Urothelium cell line (cell line): ENCODE data around the gene ABCF2.

Experiments used
- DNase-seq: peaks from one replicate; pipeline ENCODE4 v3.0.0; 2011; ENCODE audit warnings: low spot score, mixed read lengths
- FAIRE-seq: peaks from 2 replicates; lab custom pipeline; 2011; peaks lifted over from hg19 to GRCh38; lab: Jason Lieb, UNC

ABCF2 gene

GRCh38 chr7:151242159-151243044, 15.4 kb upstream of the ABCF2 start:
- no peak for FAIRE-seq
- no peak for DNase-seq

GRCh38 chr7:151241755-151242096, 14.7 kb upstream of the ABCF2 start:
- no peak for FAIRE-seq
- DNase-seq = no peak

- DNase-seq = no peak
These were observed 14.1 kb upstream of the ABCF2 start for GRCh38 chr7:151240942-151241754.

GRCh38 chr7:151240536-151240935, 13.5 kb upstream of the ABCF2 start:
- no peak for FAIRE-seq

More at GRCh38 chr7:151240942-151241754, 14.1 kb upstream of the ABCF2 start:
- FAIRE-seq = no peak

GRCh38 chr7:151239837-151240459, 12.9 kb upstream of the ABCF2 start:
- DNase-seq = no peak
- FAIRE-seq = no peak

More at GRCh38 chr7:151240536-151240935, 13.5 kb upstream of the ABCF2 start:
- no peak for DNase-seq

GRCh38 chr7:151238924-151239836, 12.2 kb upstream of the ABCF2 start:
- no peak for FAIRE-seq
- no peak for DNase-seq

GRCh38 chr7:151238190-151238810, 11.3 kb upstream of the ABCF2 start:
- DNase-seq (no peak), FAIRE-seq (no peak)

- FAIRE-seq = no peak
These were observed 10.5 kb upstream of the ABCF2 start for GRCh38 chr7:151237244-151238189.

GRCh38 chr7:151236406-151236805, 9.4 kb upstream of the ABCF2 start:
- no peak for FAIRE-seq
- no peak for DNase-seq

More at GRCh38 chr7:151237244-151238189, 10.5 kb upstream of the ABCF2 start:
- no peak for DNase-seq

GRCh38 chr7:151235091-151235787, 8.2 kb upstream of the ABCF2 start:
- FAIRE-seq = no peak
- DNase-seq = no peak

GRCh38 chr7:151233804-151234203, 6.8 kb upstream of the ABCF2 start:
- no peak for FAIRE-seq
- no peak for DNase-seq

GRCh38 chr7:151232917-151233701, 6.1 kb upstream of the ABCF2 start:
- FAIRE-seq = no peak
- no peak for DNase-seq

GRCh38 chr7:151232091-151232916, 5.3 kb upstream of the ABCF2 start, which contains the start of gene CHPF2:
Gene CHPF2 (plus strand): TSS chr7:151232483. CDS start chr7:151234012, 1,529 bp downstream.
- no peak for FAIRE-seq
- peak; percentile 72 for DNase-seq

GRCh38 chr7:151231080-151231479, 4.1 kb upstream of the ABCF2 start:
- DNase-seq (no peak), FAIRE-seq (no peak)

GRCh38 chr7:151229249-151229648, 2.2 kb upstream of the ABCF2 start:
- DNase-seq = no peak
- no peak for FAIRE-seq
